ENCODE results near the gene ATP11A. TPM values are rescaled to one million over a fixed set of nuclear protein-coding genes. Genes with fewer than 3 reads are reported as not detected.

ATP11A gene
- total RNA-seq, 1 donor from 2014 or later, result 16.7 TPM

- ATAC-seq, result no peak
Measured at GRCh38 chr13:112743451-112744167, 53.8 kb downstream of the ATP11A start.

- ATAC-seq, result peak; percentile 13
Measured at GRCh38 chr13:112744168-112745021, 54.6 kb downstream of the ATP11A start.

- ATAC-seq, result no peak
Measured at GRCh38 chr13:112746044-112746443, 56.2 kb downstream of the ATP11A start.

GRCh38 chr13:112747256-112747655 lies 57.4 kb downstream of the ATP11A start:
- no peak for ATAC-seq

GRCh38 chr13:112748947-112749735 lies 59.3 kb downstream of the ATP11A start:
- ATAC-seq, result peak; percentile 84

- no peak for ATAC-seq
Measured at GRCh38 chr13:112750570-112750969, 60.7 kb downstream of the ATP11A start.

- no peak for ATAC-seq
Measured at GRCh38 chr13:112751617-112752016, 61.8 kb downstream of the ATP11A start.

GRCh38 chr13:112752211-112752610 lies 62.4 kb downstream of the ATP11A start:
- ATAC-seq, result no peak

- ATAC-seq, result no peak
Measured at GRCh38 chr13:112752711-112753541, 63.1 kb downstream of the ATP11A start.

- no peak for ATAC-seq
Measured at GRCh38 chr13:112753833-112754232, 64.0 kb downstream of the ATP11A start.

- ATAC-seq, result no peak
Measured at GRCh38 chr13:112754281-112755025, 64.6 kb downstream of the ATP11A start.

- no peak for ATAC-seq
Measured at GRCh38 chr13:112755331-112755730, 65.5 kb downstream of the ATP11A start.

GRCh38 chr13:112756081-112756480 lies 66.2 kb downstream of the ATP11A start:
- peak; percentile 8 for ATAC-seq

GRCh38 chr13:112756511-112756966 lies 66.7 kb downstream of the ATP11A start:
- ATAC-seq, result peak; percentile 20

- ATAC-seq, result no peak
Measured at GRCh38 chr13:112756967-112757758, 67.3 kb downstream of the ATP11A start.

- ATAC-seq, result no peak
Measured at GRCh38 chr13:112757759-112758086, 67.9 kb downstream of the ATP11A start.

GRCh38 chr13:112759053-112759452 lies 69.2 kb downstream of the ATP11A start:
- ATAC-seq, result no peak

- no peak for ATAC-seq
Measured at GRCh38 chr13:112759827-112760226, 70.0 kb downstream of the ATP11A start.

- ATAC-seq, result no peak
Measured at GRCh38 chr13:112760435-112760834, 70.6 kb downstream of the ATP11A start.

- ATAC-seq, result no peak
Measured at GRCh38 chr13:112760931-112761330, 71.1 kb downstream of the ATP11A start.

Measured in esophagus mucosa (tissue), 1 donor.